ENCODE measurements around the gene SLC27A1.

Gene SLC27A1

GRCh38 chr19:17470068-17470841, at the start of gene SLC27A1:
Gene SLC27A1, plus strand, starts transcription at chr19:17470524. Its CDS starts 17 bp downstream, at chr19:17470541.
- peak; percentile 98 for DNase-seq

DNA sequence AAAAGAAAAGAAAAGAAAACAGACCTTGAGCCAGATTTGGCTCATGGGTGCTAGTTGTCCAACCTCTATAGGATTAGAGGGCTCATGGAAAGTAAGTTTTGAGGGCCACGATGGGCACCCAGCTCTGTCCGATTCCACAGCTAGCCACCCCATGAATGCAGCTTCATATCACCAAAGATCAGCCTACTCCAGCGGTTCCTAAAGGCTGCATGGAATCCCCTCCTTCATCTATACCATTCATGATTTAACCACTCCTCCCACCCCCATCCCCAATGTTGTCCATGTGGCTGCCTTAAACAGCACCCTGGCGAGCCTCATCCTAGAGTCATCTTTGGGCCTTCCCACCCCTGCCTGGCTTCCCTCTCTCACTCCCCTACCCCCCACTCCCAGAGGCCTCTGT, 48.4 kb upstream of the SLC27A1 start:
- DNase-seq: no peak

GRCh38 chr19:17423429-17424208, 46.7 kb upstream of the SLC27A1 start:
- no peak for DNase-seq

GRCh38 chr19:17424743-17425365, 45.5 kb upstream of the SLC27A1 start:
- peak; percentile 71 for DNase-seq

- DNase-seq: no peak
These were observed 40.6 kb upstream of the SLC27A1 start for GRCh38 chr19:17429641-17430113.

GRCh38 chr19:17431417-17431816, 38.9 kb upstream of the SLC27A1 start:
- DNase-seq: no peak

DNA sequence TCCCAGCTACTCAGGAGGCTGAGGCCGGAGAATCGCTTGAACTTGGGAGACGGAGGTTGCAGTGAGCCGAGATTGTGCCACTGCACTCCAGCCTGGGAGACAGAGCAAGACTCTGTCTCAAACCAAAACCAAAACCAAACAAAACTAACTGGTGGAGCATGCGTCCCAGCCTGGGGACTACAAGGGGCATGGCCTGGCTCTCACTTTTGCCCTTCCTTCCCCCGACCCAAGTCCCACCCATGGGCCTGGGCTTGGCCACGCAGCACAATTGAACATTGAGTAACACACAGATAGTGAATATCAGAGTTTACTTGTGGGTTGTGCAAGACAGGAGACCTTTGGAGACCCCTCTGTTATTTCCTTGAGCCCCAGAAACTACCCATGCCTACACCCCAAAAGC, 35.1 kb upstream of the SLC27A1 start:
- DNase-seq: no peak

DNA sequence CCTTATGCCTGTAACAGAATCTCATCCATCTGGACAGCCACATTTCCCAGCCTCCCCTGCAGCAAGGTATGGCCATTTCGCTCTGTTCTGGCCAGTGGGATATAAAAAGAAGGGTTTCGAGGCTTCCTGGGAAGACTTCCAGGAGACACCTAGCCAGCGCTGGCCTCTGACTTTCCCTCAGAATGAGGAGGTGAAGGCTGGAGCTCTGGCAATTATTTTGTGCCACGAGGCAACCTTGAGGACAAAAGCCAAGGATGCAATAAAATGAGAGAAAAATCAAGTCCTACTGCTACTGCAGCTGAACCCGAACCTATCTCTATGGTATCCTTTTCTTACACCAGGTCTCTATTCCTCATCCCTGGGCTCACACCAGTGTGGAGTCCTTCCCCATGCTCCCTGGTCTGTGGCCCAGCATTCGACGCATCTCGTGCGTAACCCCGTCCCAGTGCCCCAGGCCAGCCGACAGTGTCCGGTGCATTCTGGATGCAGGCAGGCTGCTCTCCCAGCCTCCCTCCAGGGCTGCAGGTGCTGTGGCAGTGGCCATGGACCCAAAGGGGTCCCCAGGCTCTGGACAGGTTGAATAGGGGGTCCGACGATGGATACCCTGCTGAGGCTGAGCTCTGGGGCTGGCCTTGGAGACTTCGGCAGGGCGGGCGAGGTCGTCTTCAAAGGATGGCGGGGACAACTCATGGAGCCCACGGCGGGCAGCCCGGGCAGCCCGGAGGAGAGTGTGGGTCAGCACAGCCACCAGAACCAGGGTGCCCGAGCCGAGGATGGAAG, 34.0 kb upstream of the SLC27A1 start:
- no peak for DNase-seq

DNA sequence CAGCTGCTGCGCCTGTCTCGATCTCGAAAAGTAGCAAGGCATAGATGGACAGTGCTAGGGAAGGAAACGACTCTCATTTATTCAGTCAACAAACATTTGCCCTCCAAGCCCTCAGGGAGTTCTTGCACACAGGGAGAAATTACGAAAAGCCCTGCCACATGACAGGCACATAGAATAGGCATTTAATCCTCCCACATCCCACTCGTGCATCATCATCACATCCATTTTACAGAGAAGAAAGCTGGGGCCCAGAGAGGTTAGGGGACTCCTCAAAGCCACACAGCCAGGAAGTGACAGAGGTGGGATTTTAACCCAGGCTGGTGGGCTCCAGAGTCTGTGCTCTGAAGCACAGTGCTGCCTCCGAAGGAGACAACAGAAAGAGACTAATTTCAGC, 33.5 kb upstream of the SLC27A1 start:
- no peak for DNase-seq

GRCh38 chr19:17441241-17442021, 28.9 kb upstream of the SLC27A1 start:
- no peak for DNase-seq

- DNase-seq: no peak
These were observed 24.7 kb upstream of the SLC27A1 start for GRCh38 chr19:17445526-17446165.

- no peak for DNase-seq
These were observed 22.6 kb upstream of the SLC27A1 start for GRCh38 chr19:17447704-17448130.

DNA sequence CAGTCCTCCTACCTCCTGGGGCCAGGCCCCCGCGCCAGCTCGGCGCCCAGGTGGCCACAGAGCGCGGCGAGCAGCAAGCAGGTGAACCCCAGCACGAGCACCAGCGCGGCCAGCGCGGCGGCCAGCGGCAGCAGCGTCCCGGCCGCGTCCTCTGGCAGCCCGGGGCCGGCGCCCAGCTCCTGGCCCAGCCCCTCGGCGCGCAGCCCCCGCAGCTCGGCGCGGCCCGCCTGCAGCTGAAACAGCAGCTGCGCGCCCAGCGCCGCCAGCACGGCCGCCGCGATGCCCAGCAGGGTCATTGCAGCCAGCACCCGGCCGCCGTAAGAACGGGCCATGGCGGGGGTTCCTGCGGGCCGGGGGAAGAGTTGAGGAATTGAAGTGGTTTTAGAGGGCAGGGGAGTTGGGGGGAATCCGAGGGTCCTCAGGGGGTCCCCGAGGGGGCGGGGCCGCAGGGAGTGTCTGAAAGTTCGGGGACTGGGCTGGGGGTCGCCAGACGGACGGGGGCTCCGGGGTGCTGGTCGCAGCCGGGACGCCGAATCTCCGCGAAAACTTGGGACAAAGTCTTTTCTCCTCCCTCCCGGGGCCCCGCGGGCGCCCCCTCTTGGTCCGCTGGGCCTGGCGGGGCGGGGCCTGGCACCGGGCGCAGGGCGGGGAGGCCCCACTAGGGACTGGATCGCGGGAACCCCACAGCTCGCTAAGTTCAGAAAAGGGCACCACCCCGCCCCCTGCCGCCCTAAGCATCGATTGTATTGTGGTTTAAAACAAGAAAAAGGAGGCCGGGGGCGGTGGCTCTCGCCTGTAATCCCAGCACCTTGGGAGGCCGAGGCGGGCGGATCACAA, 22.0 kb upstream of the SLC27A1 start, which contains the start of gene TMEM221:
TSS of gene TMEM221 (minus strand) at position 538 of the 837 bp plus-strand sequence. CDS start at position 332, 206 bp downstream.
- DNase-seq: no peak

DNA sequence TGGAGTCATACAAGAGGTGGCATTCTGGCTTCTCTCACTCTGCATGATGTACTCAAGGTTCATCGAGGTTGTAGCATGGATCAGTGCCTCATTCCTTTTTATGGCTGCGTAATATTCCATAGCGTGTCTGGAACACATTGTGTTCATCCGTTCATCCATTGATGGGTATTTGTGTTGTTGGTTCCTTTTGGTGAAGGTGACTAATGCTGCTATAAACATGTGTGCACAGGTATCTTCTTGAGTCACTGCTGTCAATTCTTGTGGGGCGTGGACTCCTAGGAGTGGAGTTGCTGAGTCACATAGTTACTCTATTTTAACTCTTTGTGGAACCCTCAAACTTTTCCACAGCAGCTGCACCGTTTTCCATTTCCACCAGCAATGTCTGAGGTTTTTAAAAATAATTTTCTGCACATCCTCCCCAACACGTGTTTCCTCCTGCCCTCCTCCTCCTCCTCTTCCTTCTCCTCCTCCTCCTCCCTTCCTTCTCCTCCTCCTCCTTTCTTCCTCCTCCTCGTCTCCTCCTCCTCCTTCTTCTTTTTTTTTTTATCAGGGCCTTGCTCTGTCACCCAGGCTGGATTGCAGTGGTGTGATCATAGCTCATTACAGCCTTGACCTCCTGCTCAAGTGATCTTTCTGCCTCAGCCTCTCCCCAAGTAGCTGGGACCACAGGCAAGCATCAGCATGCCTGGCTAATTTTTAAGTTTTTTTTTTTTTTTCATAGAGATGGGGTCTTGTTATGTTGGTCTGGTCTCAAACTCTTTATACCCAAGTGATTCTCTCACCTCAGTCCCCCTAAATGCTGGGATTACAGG, 19.9 kb upstream of the SLC27A1 start:
- no peak for DNase-seq

GRCh38 chr19:17451820-17452219, 18.5 kb upstream of the SLC27A1 start:
- no peak for DNase-seq

GRCh38 chr19:17454576-17455071, 15.7 kb upstream of the SLC27A1 start:
- no peak for DNase-seq

GRCh38 chr19:17455308-17456123, 14.8 kb upstream of the SLC27A1 start:
- DNase-seq: no peak

GRCh38 chr19:17456127-17456526, 14.2 kb upstream of the SLC27A1 start:
- no peak for DNase-seq

Measured in COR-L47 (cell line).